GM21576 (cell line): Measurements from ENCODE around the gene CCDC3.
"Not testable (repeated sequence)": the region's sequence is repeated elsewhere in the genome, so short reads cannot be mapped to it uniquely, and the experiment has no call there.

Experiments
- ATAC-seq: cut with Tn5 transposase; IDR thresholded peaks from one replicate; pipeline ENCODE4 v1.9.1; 2021; ENCODE audit warnings: mild to moderate bottlenecking, moderate library complexity; ENCODE audit not compliant: unreplicated experiment

CCDC3 gene

GRCh38 chr10:13001041-13001886, at the start of gene CCDC3:
Gene CCDC3 (minus strand): TSS chr10:13001713. CDS start chr10:13001570, 143 bp downstream.
- ATAC-seq = no peak

- ATAC-seq = no peak
Measured at GRCh38 chr10:13051126-13051694, 49.7 kb upstream of the CCDC3 start.

- ATAC-seq = no peak
Measured at GRCh38 chr10:13049774-13050420, 48.4 kb upstream of the CCDC3 start.

GRCh38 chr10:13048762-13049161, 47.2 kb upstream of the CCDC3 start:
- no peak for ATAC-seq

GRCh38 chr10:13047529-13048206, 46.2 kb upstream of the CCDC3 start:
- no peak for ATAC-seq

- no peak for ATAC-seq
Measured at GRCh38 chr10:13046851-13047528, 45.5 kb upstream of the CCDC3 start.

GRCh38 chr10:13043520-13043919, 42.0 kb upstream of the CCDC3 start:
- ATAC-seq = no peak

- ATAC-seq = no peak
Measured at GRCh38 chr10:13039761-13040160, 38.2 kb upstream of the CCDC3 start.

- ATAC-seq = no peak
Measured at GRCh38 chr10:13038391-13038790, 36.9 kb upstream of the CCDC3 start.

GRCh38 chr10:13037832-13038231, 36.3 kb upstream of the CCDC3 start:
- no peak for ATAC-seq

GRCh38 chr10:13036841-13037240, 35.3 kb upstream of the CCDC3 start:
- no peak for ATAC-seq

GRCh38 chr10:13035731-13036130, 34.2 kb upstream of the CCDC3 start:
- not testable (repeated sequence) for ATAC-seq

- no peak for ATAC-seq
Measured at GRCh38 chr10:13026873-13027272, 25.4 kb upstream of the CCDC3 start.

- ATAC-seq = no peak
Measured at GRCh38 chr10:13023754-13024153, 22.2 kb upstream of the CCDC3 start.

- no peak for ATAC-seq
Measured at GRCh38 chr10:13019280-13019679, 17.8 kb upstream of the CCDC3 start.

GRCh38 chr10:13018171-13018570, 16.7 kb upstream of the CCDC3 start:
- ATAC-seq = no peak

GRCh38 chr10:13016886-13017285, 15.4 kb upstream of the CCDC3 start:
- ATAC-seq = no peak

- no peak for ATAC-seq
Measured at GRCh38 chr10:13016426-13016825, 14.9 kb upstream of the CCDC3 start.

- no peak for ATAC-seq
Measured at GRCh38 chr10:13006037-13006436, 4.5 kb upstream of the CCDC3 start.

GRCh38 chr10:13003759-13004158, 2.2 kb upstream of the CCDC3 start:
- ATAC-seq = no peak

GRCh38 chr10:13003004-13003403, 1.5 kb upstream of the CCDC3 start:
- ATAC-seq = no peak
